ENCODE results near the gene RWDD1.

DNA sequence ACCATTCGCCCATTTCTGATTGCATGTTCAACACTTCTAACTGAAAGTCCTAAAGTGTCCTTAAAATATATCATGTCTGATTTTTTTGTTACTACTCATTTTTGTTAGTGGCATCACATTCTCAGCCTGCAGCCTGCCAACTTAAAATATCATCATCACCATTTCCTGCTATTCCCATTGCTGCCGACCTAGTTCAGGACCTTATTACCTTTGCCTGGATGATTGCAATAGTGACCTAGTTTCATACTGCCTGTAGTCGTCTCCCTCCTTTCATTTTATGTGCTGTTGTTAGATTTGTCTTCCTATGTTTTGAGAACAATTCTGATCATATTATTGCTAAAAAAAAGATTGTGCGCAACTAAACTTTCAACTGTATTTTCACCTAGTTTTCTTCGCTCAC is 6.2 kb downstream of the RWDD1 start:
- TF ChIP-seq, protein P1, sequence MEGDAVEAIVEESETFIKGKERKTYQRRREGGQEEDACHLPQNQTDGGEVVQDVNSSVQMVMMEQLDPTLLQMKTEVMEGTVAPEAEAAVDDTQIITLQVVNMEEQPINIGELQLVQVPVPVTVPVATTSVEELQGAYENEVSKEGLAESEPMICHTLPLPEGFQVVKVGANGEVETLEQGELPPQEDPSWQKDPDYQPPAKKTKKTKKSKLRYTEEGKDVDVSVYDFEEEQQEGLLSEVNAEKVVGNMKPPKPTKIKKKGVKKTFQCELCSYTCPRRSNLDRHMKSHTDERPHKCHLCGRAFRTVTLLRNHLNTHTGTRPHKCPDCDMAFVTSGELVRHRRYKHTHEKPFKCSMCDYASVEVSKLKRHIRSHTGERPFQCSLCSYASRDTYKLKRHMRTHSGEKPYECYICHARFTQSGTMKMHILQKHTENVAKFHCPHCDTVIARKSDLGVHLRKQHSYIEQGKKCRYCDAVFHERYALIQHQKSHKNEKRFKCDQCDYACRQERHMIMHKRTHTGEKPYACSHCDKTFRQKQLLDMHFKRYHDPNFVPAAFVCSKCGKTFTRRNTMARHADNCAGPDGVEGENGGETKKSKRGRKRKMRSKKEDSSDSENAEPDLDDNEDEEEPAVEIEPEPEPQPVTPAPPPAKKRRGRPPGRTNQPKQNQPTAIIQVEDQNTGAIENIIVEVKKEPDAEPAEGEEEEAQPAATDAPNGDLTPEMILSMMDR (IDR thresholded peaks at IDR 0.05) = no peak
- no peak for TF ChIP-seq ZFX (IDR thresholded peaks at IDR 0.05; ENCODE audit: borderline replicate concordance)
